H1 (cell line): Measurements from ENCODE around the gene ADGRB2. TPM values are rescaled to one million over a fixed set of nuclear protein-coding genes. Genes with fewer than 3 reads are reported as not detected.

Experiments used
- CTCF ChIA-PET: fragments of 300-600 bp; sonication (Branson Sonifier 250); formaldehyde crosslinking; loops from one replicate; lab custom pipeline; 2021; ENCODE audit not compliant: partially characterized antibody; lab: Charles Lee
- POLR2A ChIA-PET: fragments of 300-600 bp; sonication (Branson Sonifier 250); formaldehyde crosslinking; loops from one replicate; lab custom pipeline; 2021; ENCODE audit warnings: inconsistent platforms; ENCODE audit not compliant: partially characterized antibody; lab: Charles Lee
- DNase-seq, 2 experiments: peaks; one replicate each; pipeline versions ENCODE4 v3.0.0 to v3.0.0-alpha.2; 2010 to 2022; ENCODE audit warnings: low spot score in 2 of 2, low read depth in 1 of 2, mixed read lengths in 1 of 2
- FAIRE-seq: peaks from 2 replicates; lab custom pipeline; 2011; peaks lifted over from hg19 to GRCh38; lab: Jason Lieb, UNC
- H2AFZ ChIP-seq: 2 replicates; pipeline ENCODE4 v1.8.1; 2012; ENCODE audit warnings: low read length, inconsistent platforms
- H2AK5ac ChIP-seq: 2 replicates; pipeline ENCODE4 v1.6.1; 2013; ENCODE audit warnings: low read depth, low read length
- H2BK120ac ChIP-seq: replicated peaks from 2 replicates; pipeline ENCODE3; 2013; ENCODE audit warnings: low read depth, low read length, inconsistent platforms
- H2BK12ac ChIP-seq: 2 replicates; pipeline ENCODE4 v1.6.1; 2013; ENCODE audit warnings: low read depth, low read length
- H2BK15ac ChIP-seq: 2 replicates; pipeline ENCODE4 v1.6.1; 2013; ENCODE audit warnings: low read length
- H2BK20ac ChIP-seq: 2 replicates; pipeline ENCODE4 v1.6.1; 2013; ENCODE audit warnings: low read length
- H2BK5ac ChIP-seq: 2 replicates; pipeline ENCODE4 v1.6.1; 2013; ENCODE audit warnings: low read depth, low read length
- H3K14ac ChIP-seq: 2 replicates; pipeline ENCODE4 v1.6.1; 2013; ENCODE audit warnings: inconsistent platforms; ENCODE audit not compliant: insufficient read length
- H3K18ac ChIP-seq: 2 replicates; pipeline ENCODE4 v1.6.1; 2013; ENCODE audit warnings: low read length; ENCODE audit errors: extremely low read depth
- H3K23ac ChIP-seq: 2 replicates; pipeline ENCODE4 v1.6.1; 2013; ENCODE audit warnings: inconsistent platforms; ENCODE audit not compliant: insufficient read length
- H3K23me2 ChIP-seq: 2 replicates; pipeline ENCODE4 v1.6.1; 2013; ENCODE audit warnings: low read depth, low read length
- H3K27ac ChIP-seq: 2 replicates; pipeline ENCODE4 v1.6.1; 2011; ENCODE audit warnings: low read depth, low read length, inconsistent platforms
- H3K27me3 ChIP-seq, 4 experiments: replicated peaks in 1 of 4; 1 replicate in 1 of 4; 2 replicates in 3 of 4; pipeline versions ENCODE4 v1.6.1 to v1.8.1; 2011 to 2013; ENCODE audit warnings: low read length in 3 of 4, mild to moderate bottlenecking in 3 of 4, inconsistent platforms in 2 of 4, mixed read lengths in 2 of 4, moderate library complexity in 1 of 4; ENCODE audit not compliant: control insufficient read depth in 3 of 4, insufficient read depth in 3 of 4; ENCODE audit errors: extremely low read depth in 1 of 4
- H3K36me3 ChIP-seq, 4 experiments: 2 replicates each; pipeline versions ENCODE4 v1.6.1 to v1.8.1; 2011 to 2013; ENCODE audit warnings: mild to moderate bottlenecking in 4 of 4, low read length in 3 of 4, moderate library complexity in 2 of 4, control low read depth in 1 of 4, inconsistent platforms in 1 of 4; ENCODE audit not compliant: insufficient read depth in 4 of 4, control insufficient read depth in 2 of 4
- H3K4ac ChIP-seq: replicated peaks from 2 replicates; pipeline ENCODE3; 2013; ENCODE audit warnings: low read length, low read depth, mixed read lengths, inconsistent platforms; ENCODE audit not compliant: insufficient read length
- H3K4me1 ChIP-seq, 4 experiments: replicated peaks in 1 of 4; 1 replicate in 1 of 4; 2 replicates in 3 of 4; pipeline versions ENCODE4 v1.6.1 to v1.8.1; 2011 to 2013; ENCODE audit warnings: low read length in 3 of 4, inconsistent platforms in 2 of 4, mixed read lengths in 1 of 4; ENCODE audit not compliant: insufficient read depth in 4 of 4, control insufficient read depth in 3 of 4
- H3K4me2 ChIP-seq, 2 experiments: 2 replicates each; pipeline versions ENCODE4 v1.6.1 to v1.8.1; 2011 to 2013; ENCODE audit warnings: low read depth in 2 of 2, low read length in 2 of 2, control low read depth in 1 of 2, inconsistent platforms in 1 of 2, mild to moderate bottlenecking in 1 of 2; ENCODE audit not compliant: insufficient read depth in 1 of 2
- H3K4me3 ChIP-seq, 4 experiments: fragments of 200-600, 300-600 bp in 1 of 4; sonication (generic), shearing (Covaris generic), sonication (Bioruptor Twin) in 1 of 4; 2 replicates each; pipeline versions ENCODE4 v1.5.1 to v1.8.1; 2011 to 2016; ENCODE audit warnings: low read length in 4 of 4, low read depth in 3 of 4, control low read depth in 2 of 4, inconsistent platforms in 2 of 4, mild to moderate bottlenecking in 2 of 4, mixed read lengths in 1 of 4, moderate library complexity in 1 of 4; ENCODE audit not compliant: insufficient read depth in 2 of 4; ENCODE audit errors: extremely low read depth in 1 of 4
- H3K56ac ChIP-seq: replicated peaks from 2 replicates; pipeline ENCODE3; 2013; ENCODE audit warnings: low read depth, mild to moderate bottlenecking, mixed read lengths, low read length, inconsistent platforms; ENCODE audit not compliant: insufficient read length
- H3K79me1 ChIP-seq: 2 replicates; pipeline ENCODE4 v1.6.1; 2013; ENCODE audit warnings: low read depth, low read length, control low read depth
- H3K79me2 ChIP-seq, 2 experiments: 2 replicates each; pipeline versions ENCODE4 v1.6.1 to v1.8.1; 2012 to 2013; ENCODE audit warnings: low read length in 2 of 2, mild to moderate bottlenecking in 2 of 2, inconsistent platforms in 1 of 2; ENCODE audit not compliant: insufficient read depth in 2 of 2, control insufficient read depth in 1 of 2
- H3K9ac ChIP-seq, 4 experiments: replicated peaks in 1 of 4; 1 replicate in 1 of 4; 2 replicates in 3 of 4; pipeline versions ENCODE4 v1.6.1 to v1.8.1; 2011 to 2013; ENCODE audit warnings: low read depth in 3 of 4, low read length in 3 of 4, control low read depth in 2 of 4, mild to moderate bottlenecking in 2 of 4, moderate library complexity in 2 of 4, inconsistent platforms in 1 of 4; ENCODE audit errors: extremely low read depth in 1 of 4
- H3K9me3 ChIP-seq, 2 experiments: 2 replicates each; pipeline versions ENCODE4 v1.6.1 to v1.8.1; 2012 to 2013; ENCODE audit warnings: mild to moderate bottlenecking in 2 of 2, moderate library complexity in 2 of 2, control low read depth in 1 of 2, inconsistent platforms in 1 of 2, low read depth in 1 of 2, low read length in 1 of 2, mixed read lengths in 1 of 2; ENCODE audit not compliant: insufficient read depth in 2 of 2
- H4K20me1 ChIP-seq, 2 experiments: replicated peaks in 1 of 2; 2 replicates each; pipeline versions ENCODE3 to v1.8.1; 2011 to 2013; ENCODE audit warnings: inconsistent platforms in 2 of 2, low read length in 2 of 2, mild to moderate bottlenecking in 1 of 2; ENCODE audit not compliant: insufficient read depth in 2 of 2, control insufficient read depth in 1 of 2
- H4K5ac ChIP-seq: 2 replicates; pipeline ENCODE4 v1.6.1; 2013; ENCODE audit warnings: low read length, low read depth, mixed read lengths, inconsistent platforms; ENCODE audit not compliant: insufficient read length
- H4K8ac ChIP-seq: 2 replicates; pipeline ENCODE4 v1.8.0; 2013; ENCODE audit warnings: mild to moderate bottlenecking, moderate library complexity, low read length, inconsistent platforms; ENCODE audit not compliant: insufficient read depth; ENCODE audit errors: extremely low read depth
- H4K91ac ChIP-seq: replicated peaks from 2 replicates; pipeline ENCODE3; 2013; ENCODE audit warnings: low read length, mixed read lengths, inconsistent platforms; ENCODE audit not compliant: insufficient read length
- CBX5 ChIP-seq: fragments of 300-800, 300-1000 bp; sonication (generic); IDR thresholded peaks from 2 replicates; pipeline ENCODE4 v1.7.1; 2016; ENCODE audit warnings: antibody characterized with exemption, low read length, low read depth
- WGBS, 2 experiments: shearing (Covaris generic) in 1 of 2; methylation state at CpG; one replicate each; pipeline versions ENCODE4 v1.1.6 to v1.1.7; 2013 to 2015; ENCODE audit warnings: low lambda C conversion rate in 2 of 2, mixed read lengths in 2 of 2, inconsistent platforms in 1 of 2, low coverage in 1 of 2, missing lambda C conversion rate in 1 of 2; ENCODE audit not compliant: insufficient replicate concordance in 2 of 2, insufficient coverage in 1 of 2, insufficient read length in 1 of 2; ENCODE audit errors: extremely low coverage in 1 of 2, missing lambda C conversion rate in 1 of 2; 5-methylcytosine and 5-hydroxymethylcytosine counted together
- polyA plus RNA-seq, 7 experiments: library from polyadenylated mRNA; depleted of rRNA in 3 of 7; stranded (reverse) in 5 of 7; unstranded in 2 of 7; fragments of >200 nt in 5 of 7; fragments of 200-250 nt in 2 of 7; gene quantifications; 1 replicate in 5 of 7; 2 replicates in 1 of 7; 4 replicates in 1 of 7; pipeline versions ENCODE4 v1.2.1 to v1.2.3, GENCODE V29; 2011 to 2013; ENCODE audit warnings: missing spikeins in 2 of 7, mixed read lengths in 2 of 7
- total RNA-seq: library from RNA; stranded (reverse); fragmentation: NEBNext Ultra II Directional; extraction: Animal tissue kit (Norgen Biotek cat#: 25700); gene quantifications from 2 replicates; pipeline ENCODE4 v1.2.1, GENCODE V29; 2021

The ADGRB2 gene
- total and polyA plus RNA-seq, 2 of the 8 experiments (the other 6 are each of a cell fraction or from before 2014, with no cell fraction given): 15.6 to 26.2 TPM

- peaks cover 3% of the 10 kb centered on the region; the same call in 1 of the 2 replicates for H3K79me1 ChIP-seq
- no peak overlapping the region for H4K5ac ChIP-seq
- WGBS, 2 experiments: 71% methylated on average over 9 of the region's 12 CpGs; no CpG with 5 or more reads in 1 of the 2 experiments
- H3K14ac ChIP-seq: no peak overlapping the region
- peaks cover 26 to 47% (median 43%) of the 10 kb centered on the region in 4 experiments for H3K27me3 ChIP-seq
- peaks cover 5 to 30% (median 20%) of the 10 kb centered on the region in 4 experiments for H3K4me1 ChIP-seq
- H3K23me2 ChIP-seq: peaks cover 7% of the 10 kb centered on the region
- H2BK12ac ChIP-seq: 0 out of 2 replicates have a peak overlapping the region, but pooled peaks have one; percentile 85
- no peak overlapping the region for H3K27ac ChIP-seq
- H3K79me2 ChIP-seq: no peaks in the 10 kb centered on the region
- no peak overlapping the region for H3K56ac ChIP-seq
- no peak overlapping the region for H2BK15ac ChIP-seq
- no peak overlapping the region for H3K4me2 ChIP-seq
- no peak overlapping the region for H2BK120ac ChIP-seq
- FAIRE-seq (no peak), DNase-seq (no peak)
- no peak overlapping the region for H3K4me3 ChIP-seq
- no peak overlapping the region for H3K9ac ChIP-seq
- H3K23ac ChIP-seq: no peak overlapping the region
- ChIA-PET CTCF (interaction anchor here (0.9 to 14.0 kb wide), 8 partner anchors 8 to 54 kb away, joined by 3 to 206 read pairs (median 8); no protein-coding TSS in a partner anchor), POLR2A (interaction anchor here (1.3 to 1.6 kb wide), 3 partner anchors 9 to 18 kb away, joined by 3 to 4 read pairs (median 4); no protein-coding TSS in a partner anchor)
- no peaks in the 10 kb centered on the region for H3K9me3 ChIP-seq
- no peak overlapping the region for H3K4ac ChIP-seq
- H3K18ac ChIP-seq: no peak overlapping the region
- TF ChIP-seq CBX5: no peak
- H2AK5ac ChIP-seq: no peak overlapping the region
- no peak overlapping the region for H4K91ac ChIP-seq
- H2BK20ac ChIP-seq: no peak overlapping the region
- H4K8ac ChIP-seq: no peak overlapping the region
- no peak overlapping the region for H2BK5ac ChIP-seq
- H2AFZ ChIP-seq: no peak overlapping the region
- H4K20me1 ChIP-seq: peaks cover under 1 to 5% of the 10 kb centered on the region in 2 experiments
- H3K36me3 ChIP-seq: no peaks in the 10 kb centered on the region
Measured at GRCh38 chr1:31769720-31770390, 5.7 kb upstream of the ADGRB2 start.
